Measurements from ENCODE around the gene TRMT5. TPM values are rescaled to one million over a fixed set of nuclear protein-coding genes. Genes with fewer than 3 reads are reported as not detected.

The TRMT5 gene
- 1 to 10 TPM in 5 of 6 donors, not detected in 1; 2.1 to 6.3 (median 4.7) TPM for polyA plus RNA-seq (ENCODE audit: low read depth in 6 of 6)

GRCh38 chr14:60980811-60981632 lies at the start of gene TRMT5, which contains the start of gene SLC38A6:
Gene TRMT5, minus strand, starts transcription at chr14:60981079. Its CDS starts 106 bp downstream, at chr14:60980973.
Gene SLC38A6, plus strand, starts transcription at chr14:60981245. Its CDS starts 33 bp downstream, at chr14:60981278.
- ATAC-seq (ENCODE audit: low read depth in 2 of 2) (peak; percentile 89 to 90), DNase-seq (peak; percentile 91)
- Mint-ChIP-seq H3K4me3 (no peak within 1 kb of the TSS), H3K27ac (no peak within 1 kb of the TSS), H3K9me3 (no peaks in the 10 kb centered on the region), H3K4me1 (peaks cover 4 to 11% (median 11%) of the 10 kb centered on the region in 3 donors), H3K27me3 (no peaks in the 10 kb centered on the region), H3K36me3 (no peaks in the 10 kb centered on the region)

- H3K36me3 Mint-ChIP-seq = no peaks in the 10 kb centered on the region
- H3K27ac Mint-ChIP-seq = no peak overlapping the region
- H3K9me3 Mint-ChIP-seq = no peaks in the 10 kb centered on the region
- ATAC-seq (ENCODE audit: low read depth in 2 of 2) (no peak), DNase-seq (no peak)
- H3K4me1 Mint-ChIP-seq = peaks cover 0 to 4% (median 0%) of the 10 kb centered on the region in 3 donors
- H3K4me3 Mint-ChIP-seq = no peak overlapping the region
- H3K27me3 Mint-ChIP-seq = no peaks in the 10 kb centered on the region
These were observed 45.6 kb upstream of the TRMT5 start for GRCh38 chr14:61026526-61026925.

- Mint-ChIP-seq H3K4me3 (no peak overlapping the region), H3K9me3 (no peaks in the 10 kb centered on the region), H3K36me3 (no peaks in the 10 kb centered on the region), H3K27ac (no peak overlapping the region), H3K4me1 (peaks cover 0 to under 1% (median 0%) of the 10 kb centered on the region in 3 donors), H3K27me3 (no peaks in the 10 kb centered on the region)
- DNase-seq = peak; percentile 41
- peak in 1 of 2 donors; percentile 45 for ATAC-seq (ENCODE audit: low read depth in 2 of 2)
These were observed 44.7 kb upstream of the TRMT5 start for GRCh38 chr14:61025251-61026223.

GRCh38 chr14:61019537-61019936 lies 38.7 kb upstream of the TRMT5 start:
- H3K4me1 Mint-ChIP-seq = no peaks in the 10 kb centered on the region
- no peaks in the 10 kb centered on the region for H3K27me3 Mint-ChIP-seq
- no peak overlapping the region for H3K4me3 Mint-ChIP-seq
- no peaks in the 10 kb centered on the region for H3K9me3 Mint-ChIP-seq
- DNase-seq (no peak), ATAC-seq (ENCODE audit: low read depth in 2 of 2) (no peak)
- H3K27ac Mint-ChIP-seq = no peak overlapping the region
- H3K36me3 Mint-ChIP-seq = no peaks in the 10 kb centered on the region

GRCh38 chr14:61003571-61003970 lies 22.7 kb upstream of the TRMT5 start:
- Mint-ChIP-seq H3K27ac (no peak overlapping the region), H3K4me1 (no peaks in the 10 kb centered on the region), H3K9me3 (peaks cover 0 to 5% (median 0%) of the 10 kb centered on the region in 7 donors), H3K27me3 (no peaks in the 10 kb centered on the region), H3K36me3 (peaks cover 0 to 7% of the 10 kb centered on the region in 2 donors), H3K4me3 (no peak overlapping the region)
- DNase-seq = no peak
- no peak for ATAC-seq (ENCODE audit: low read depth in 2 of 2)

- Mint-ChIP-seq H3K4me3 (no peak overlapping the region), H3K36me3 (peaks cover 13 to 26% of the 10 kb centered on the region in 2 donors), H3K27ac (peak overlapping the region in 1 of 6 donors; percentile 2), H3K4me1 (no peaks in the 10 kb centered on the region), H3K9me3 (peaks cover 0 to 7% (median 0%) of the 10 kb centered on the region in 7 donors), H3K27me3 (no peaks in the 10 kb centered on the region)
- no peak for ATAC-seq (ENCODE audit: low read depth in 2 of 2)
- no peak for DNase-seq
These were observed 18.7 kb upstream of the TRMT5 start for GRCh38 chr14:60999536-60999935.

- H3K27me3 Mint-ChIP-seq = no peaks in the 10 kb centered on the region
- ATAC-seq (ENCODE audit: low read depth in 2 of 2) = no peak
- peaks cover 0 to 7% (median 0%) of the 10 kb centered on the region in 7 donors for H3K9me3 Mint-ChIP-seq
- H3K4me3 Mint-ChIP-seq = no peak overlapping the region
- no peak for DNase-seq
- H3K36me3 Mint-ChIP-seq = peaks cover 13 to 22% of the 10 kb centered on the region in 2 donors
- no peaks in the 10 kb centered on the region for H3K4me1 Mint-ChIP-seq
- H3K27ac Mint-ChIP-seq = peak overlapping the region in 1 of 6 donors; percentile 9
These were observed 17.7 kb upstream of the TRMT5 start for GRCh38 chr14:60998617-60999016.

- no peak for ATAC-seq (ENCODE audit: low read depth in 2 of 2)
- no peaks in the 10 kb centered on the region for H3K9me3 Mint-ChIP-seq
These were observed 8.7 kb upstream of the TRMT5 start for GRCh38 chr14:60989599-60989998.

GRCh38 chr14:60986500-60986899 lies 5.6 kb upstream of the TRMT5 start:
- Mint-ChIP-seq H3K36me3 (peaks cover 0 to 6% of the 10 kb centered on the region in 2 donors), H3K9me3 (no peaks in the 10 kb centered on the region), H3K4me3 (no peak overlapping the region), H3K27ac (no peak overlapping the region), H3K27me3 (no peaks in the 10 kb centered on the region), H3K4me1 (no peaks in the 10 kb centered on the region)
- no peak for DNase-seq
- ATAC-seq (ENCODE audit: low read depth in 2 of 2) = no peak

More at GRCh38 chr14:60989599-60989998, 8.7 kb upstream of the TRMT5 start:
- no peak overlapping the region for H3K4me3 Mint-ChIP-seq
- DNase-seq = no peak
- H3K4me1 Mint-ChIP-seq = no peaks in the 10 kb centered on the region
- H3K27ac Mint-ChIP-seq = no peak overlapping the region
- no peaks in the 10 kb centered on the region for H3K27me3 Mint-ChIP-seq
- H3K36me3 Mint-ChIP-seq = peaks cover 0 to 13% of the 10 kb centered on the region in 2 donors

- no peak overlapping the region for H3K27ac Mint-ChIP-seq
- no peak for ATAC-seq (ENCODE audit: low read depth in 2 of 2)
- DNase-seq = no peak
- H3K36me3 Mint-ChIP-seq = peaks cover 0 to 5% of the 10 kb centered on the region in 2 donors
- no peaks in the 10 kb centered on the region for H3K9me3 Mint-ChIP-seq
- H3K27me3 Mint-ChIP-seq = no peaks in the 10 kb centered on the region
- peaks cover 0 to 5% (median 4%) of the 10 kb centered on the region in 3 donors for H3K4me1 Mint-ChIP-seq
- H3K4me3 Mint-ChIP-seq = no peak overlapping the region
These were observed 3.3 kb upstream of the TRMT5 start for GRCh38 chr14:60984196-60984595.

- Mint-ChIP-seq H3K27me3 (no peaks in the 10 kb centered on the region), H3K4me1 (peaks cover 4 to 11% (median 11%) of the 10 kb centered on the region in 3 donors), H3K27ac (no peak overlapping the region), H3K36me3 (peaks cover 0 to 2% of the 10 kb centered on the region in 2 donors), H3K4me3 (no peak overlapping the region), H3K9me3 (no peaks in the 10 kb centered on the region)
- DNase-seq = no peak
- ATAC-seq (ENCODE audit: low read depth in 2 of 2) = no peak
These were observed 965 bp upstream of the TRMT5 start for GRCh38 chr14:60981633-60982455.

- Mint-ChIP-seq H3K4me1 (peaks cover 4 to 11% (median 11%) of the 10 kb centered on the region in 3 donors), H3K36me3 (peaks cover 0 to 4% of the 10 kb centered on the region in 2 donors), H3K27ac (no peak overlapping the region), H3K27me3 (no peaks in the 10 kb centered on the region), H3K9me3 (no peaks in the 10 kb centered on the region), H3K4me3 (peak overlapping the region in 1 of 8 donors; percentile 23)
- DNase-seq (no peak), ATAC-seq (ENCODE audit: low read depth in 2 of 2) (no peak)
These were observed 3.0 kb downstream of the TRMT5 start for GRCh38 chr14:60977847-60978246.

All from naive B cell (primary cell).